Measurements from ENCODE around the gene CCDC85C. TPM values are rescaled to one million over a fixed set of nuclear protein-coding genes. Genes with fewer than 3 reads are reported as not detected.

Gene CCDC85C
- total RNA-seq, 2 experiments from 2014 or later, result 7.1 to 9.1 TPM

GRCh38 chr14:99564256-99564925, 39.6 kb downstream of the CCDC85C start:
- CTCF ChIA-PET, result interaction anchor here (1.0 kb wide), 1 partner anchor 45 kb away, joined by 4 read pairs; no protein-coding TSS in a partner anchor
- Mint-ChIP-seq H3K36me3 (no peaks in the 10 kb centered on the region), H3K27ac (no peak overlapping the region), H3K4me3 (no peak overlapping the region), H3K9me3 (ENCODE audit: low read depth) (no peaks in the 10 kb centered on the region), H3K27me3 (no peaks in the 10 kb centered on the region), H3K4me1 (no peaks in the 10 kb centered on the region)
- no peak for DNase-seq
- ATAC-seq, result no peak

DNA sequence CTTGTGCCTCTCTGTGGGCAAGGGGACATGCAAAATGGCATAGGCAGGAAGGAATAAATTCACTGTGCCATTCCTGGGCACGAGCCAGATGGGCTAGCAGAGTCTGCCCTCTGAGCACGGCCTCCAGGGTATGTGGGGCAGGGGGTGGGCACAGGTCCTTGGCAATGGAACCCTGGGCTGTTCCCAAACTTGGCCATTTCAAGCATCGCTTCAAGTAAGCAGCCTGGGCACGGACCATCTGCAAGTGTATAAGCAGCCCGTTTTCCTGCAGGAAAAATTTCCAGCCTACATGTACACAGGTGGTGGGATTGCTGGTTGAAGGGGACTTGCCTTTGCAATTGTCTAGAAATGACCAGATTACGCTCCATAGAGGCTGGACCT, 40.3 kb downstream of the CCDC85C start:
- no peak for DNase-seq
- Mint-ChIP-seq H3K27ac (no peak overlapping the region), H3K4me3 (no peak overlapping the region), H3K36me3 (no peaks in the 10 kb centered on the region), H3K9me3 (ENCODE audit: low read depth) (no peaks in the 10 kb centered on the region), H3K4me1 (no peaks in the 10 kb centered on the region), H3K27me3 (no peaks in the 10 kb centered on the region)
- CTCF ChIA-PET, result no interaction called here
- ATAC-seq, result no peak

DNA sequence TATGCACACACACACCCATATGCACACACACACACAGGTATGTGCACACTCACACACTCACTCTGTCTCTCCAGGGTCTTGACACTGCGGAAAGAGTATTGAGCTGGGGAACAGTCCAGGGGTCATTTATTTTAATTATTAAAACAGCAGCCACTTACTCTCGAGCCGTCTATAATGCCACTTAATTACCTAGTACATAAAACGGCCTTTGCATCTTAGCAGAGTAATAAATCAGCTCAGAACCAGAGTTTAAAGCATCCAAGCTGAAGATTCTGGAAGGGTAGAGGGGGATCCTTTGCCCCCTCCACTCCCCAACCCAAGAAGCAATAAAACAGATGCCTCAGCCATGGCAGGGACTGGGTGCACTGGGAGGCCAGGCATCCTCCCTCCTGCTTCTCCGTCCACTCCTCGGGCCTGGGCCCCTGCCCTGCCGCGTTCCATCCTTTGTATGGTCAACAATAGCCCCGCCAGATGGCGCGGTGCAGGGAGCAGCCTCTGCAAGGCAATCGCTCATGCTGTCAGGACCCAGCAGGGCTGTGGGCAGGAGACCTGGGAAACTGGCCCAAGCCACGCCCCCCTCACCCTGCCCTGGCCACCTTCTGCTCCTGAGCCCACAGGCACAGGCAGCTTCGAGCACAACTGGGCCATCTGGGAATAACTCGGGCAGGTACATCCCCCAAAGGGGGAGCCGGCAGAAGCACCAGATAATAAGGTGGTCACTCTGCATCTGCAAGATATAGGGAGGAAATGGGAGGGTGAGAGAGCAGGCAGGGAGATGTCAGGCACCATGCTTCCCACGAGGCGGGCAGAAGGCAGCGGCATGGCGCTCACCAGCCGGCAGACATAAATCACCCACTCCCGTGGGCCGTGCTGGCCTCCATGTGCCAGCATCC, 40.9 kb downstream of the CCDC85C start:
- Mint-ChIP-seq H3K4me3 (no peak overlapping the region), H3K36me3 (no peaks in the 10 kb centered on the region), H3K9me3 (ENCODE audit: low read depth) (no peaks in the 10 kb centered on the region), H3K27ac (no peak overlapping the region), H3K27me3 (no peaks in the 10 kb centered on the region), H3K4me1 (no peaks in the 10 kb centered on the region)
- DNase-seq (no peak), ATAC-seq (no peak)
- CTCF ChIA-PET, result interaction anchor here (1.3 kb wide), 1 partner anchor 32 kb away, joined by 3 read pairs; no protein-coding TSS in a partner anchor

DNA sequence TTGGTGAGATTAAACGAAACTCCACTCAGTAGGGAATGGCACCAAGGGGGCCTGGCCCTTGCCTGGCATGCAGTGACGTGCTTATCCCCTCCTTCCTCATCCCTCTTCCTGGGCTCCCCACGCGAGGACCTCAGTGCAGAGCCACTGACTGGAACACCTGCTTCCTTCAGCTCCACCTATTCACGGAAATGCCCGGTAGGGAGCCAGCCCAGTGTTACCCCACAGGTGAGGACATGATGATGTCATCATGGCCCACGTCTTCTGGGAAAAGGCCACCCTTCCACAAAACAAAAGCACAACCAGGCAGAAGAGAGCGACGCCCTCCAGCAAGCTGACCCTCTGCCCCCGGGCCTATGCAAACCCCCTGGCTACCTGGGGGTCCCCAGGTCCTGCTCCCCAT, 42.1 kb downstream of the CCDC85C start:
- no peaks in the 10 kb centered on the region for H3K36me3 Mint-ChIP-seq
- no peak overlapping the region for H3K27ac Mint-ChIP-seq
- H3K9me3 Mint-ChIP-seq (ENCODE audit: low read depth), result no peaks in the 10 kb centered on the region
- H3K27me3 Mint-ChIP-seq, result no peaks in the 10 kb centered on the region
- no peak overlapping the region for H3K4me3 Mint-ChIP-seq
- no peak for ATAC-seq
- DNase-seq, result no peak
- CTCF ChIA-PET, result no interaction called here
- no peaks in the 10 kb centered on the region for H3K4me1 Mint-ChIP-seq

DNA sequence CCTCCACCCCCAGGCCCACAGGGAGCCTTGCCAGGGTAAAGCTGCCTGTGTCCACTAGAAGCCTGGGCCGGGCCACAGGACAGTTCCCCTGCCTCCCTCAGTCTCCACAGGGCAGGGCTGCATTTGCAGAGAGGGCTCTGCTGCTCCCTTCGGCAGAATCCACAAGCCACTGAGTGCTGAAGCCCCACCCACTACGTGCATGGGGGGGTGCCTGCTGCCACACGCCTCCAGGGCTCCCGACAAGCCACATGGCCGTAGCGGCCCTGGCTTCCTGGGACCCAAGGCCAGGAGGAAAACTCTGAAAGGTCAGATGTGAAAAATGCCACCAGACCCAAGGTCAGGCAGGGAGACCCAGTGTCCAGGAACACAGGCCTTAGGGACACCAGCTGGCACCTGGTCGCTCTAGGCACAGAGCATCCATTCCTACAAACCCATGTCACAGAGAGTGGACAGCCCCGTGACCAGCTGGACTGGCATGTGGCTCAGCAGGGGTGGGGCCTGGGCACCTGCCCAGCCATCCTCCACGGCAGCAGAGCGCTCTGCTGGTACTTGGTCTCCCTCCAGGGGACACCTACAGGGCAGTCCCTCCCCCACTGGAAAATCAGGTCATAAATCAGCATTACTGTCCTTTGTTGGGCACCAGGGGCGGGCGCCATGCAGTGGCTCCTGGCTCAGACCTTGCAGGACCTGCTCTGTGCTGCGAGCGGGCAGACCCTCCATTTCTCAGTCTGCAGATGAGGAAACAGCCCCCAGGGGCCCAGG, 42.9 kb downstream of the CCDC85C start:
- Mint-ChIP-seq H3K4me3 (no peak overlapping the region), H3K27me3 (no peaks in the 10 kb centered on the region), H3K36me3 (no peaks in the 10 kb centered on the region), H3K9me3 (ENCODE audit: low read depth) (no peaks in the 10 kb centered on the region), H3K4me1 (no peaks in the 10 kb centered on the region), H3K27ac (no peak overlapping the region)
- CTCF ChIA-PET, result no interaction called here
- ATAC-seq (no peak), DNase-seq (no peak)

DNA sequence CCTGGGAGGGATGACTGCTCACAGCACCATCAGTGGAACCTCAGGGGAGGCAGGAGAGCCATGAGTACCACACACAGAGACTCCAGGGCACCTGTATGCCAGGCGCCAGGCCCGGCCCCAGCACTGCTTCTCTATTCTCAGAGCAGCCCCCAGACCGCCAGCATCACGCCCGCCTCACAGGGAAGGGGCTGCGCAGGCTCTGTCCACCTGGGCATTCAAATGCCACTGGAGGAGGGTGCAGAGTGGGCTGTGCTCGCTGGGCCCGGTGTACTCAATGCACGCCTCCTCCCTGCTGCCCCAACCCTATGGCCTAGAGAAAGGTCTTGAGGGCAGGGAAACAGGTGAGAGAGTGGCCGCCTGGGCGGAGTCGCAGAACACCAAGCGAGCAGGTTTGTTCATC, 43.6 kb downstream of the CCDC85C start:
- Mint-ChIP-seq H3K9me3 (ENCODE audit: low read depth) (no peaks in the 10 kb centered on the region), H3K36me3 (no peaks in the 10 kb centered on the region), H3K4me3 (no peak overlapping the region), H3K27me3 (no peaks in the 10 kb centered on the region), H3K27ac (no peak overlapping the region), H3K4me1 (no peaks in the 10 kb centered on the region)
- DNase-seq, result no peak
- ATAC-seq, result no peak
- CTCF ChIA-PET, result no interaction called here

- no peaks in the 10 kb centered on the region for H3K4me1 Mint-ChIP-seq
- H3K27me3 Mint-ChIP-seq, result no peaks in the 10 kb centered on the region
- CTCF ChIA-PET, result no interaction called here
- no peak overlapping the region for H3K4me3 Mint-ChIP-seq
- DNase-seq (no peak), ATAC-seq (no peak)
- no peaks in the 10 kb centered on the region for H3K36me3 Mint-ChIP-seq
- no peak overlapping the region for H3K27ac Mint-ChIP-seq
- H3K9me3 Mint-ChIP-seq (ENCODE audit: low read depth), result no peaks in the 10 kb centered on the region
Observed at GRCh38 chr14:99559286-99559990, 44.6 kb downstream of the CCDC85C start.

DNA sequence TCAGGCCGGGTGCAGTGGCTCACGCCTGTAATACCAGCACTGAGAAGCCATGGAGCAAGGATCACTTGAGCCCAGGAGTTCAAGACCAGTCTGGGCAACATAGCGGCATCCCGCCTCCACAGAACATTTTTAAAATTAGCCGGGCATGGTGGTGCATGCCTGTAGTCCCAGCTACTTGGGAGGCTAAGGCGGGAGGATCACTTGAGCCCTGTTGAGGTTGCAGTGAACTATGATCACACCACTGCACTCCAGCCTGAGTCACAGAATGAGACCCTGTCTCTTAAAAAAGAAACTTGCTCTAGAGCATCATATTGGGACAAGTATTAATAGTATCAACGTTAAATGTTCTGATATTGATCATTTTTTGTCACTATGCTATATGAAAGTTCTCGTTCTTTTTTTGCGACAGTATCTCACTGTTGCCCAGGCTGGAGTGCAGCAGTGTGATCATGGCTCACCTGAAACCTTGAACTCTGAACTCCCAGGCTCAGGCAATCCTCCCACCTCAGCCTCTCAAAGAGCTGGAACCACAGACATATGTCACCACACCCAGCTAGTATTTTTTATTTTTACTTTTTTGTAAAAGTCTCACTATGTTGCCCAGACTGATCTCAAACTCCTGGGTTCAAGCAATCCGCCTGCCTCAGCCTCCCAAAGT, 47.7 kb downstream of the CCDC85C start:
- Mint-ChIP-seq H3K27ac (no peak overlapping the region), H3K4me1 (no peaks in the 10 kb centered on the region), H3K9me3 (ENCODE audit: low read depth) (no peaks in the 10 kb centered on the region), H3K4me3 (no peak overlapping the region), H3K36me3 (no peaks in the 10 kb centered on the region), H3K27me3 (no peaks in the 10 kb centered on the region)
- ATAC-seq (no peak), DNase-seq (no peak)
- CTCF ChIA-PET, result no interaction called here

GRCh38 chr14:99554757-99555531, 49.1 kb downstream of the CCDC85C start:
- H3K27ac Mint-ChIP-seq, result no peak overlapping the region
- no peak overlapping the region for H3K4me3 Mint-ChIP-seq
- H3K4me1 Mint-ChIP-seq, result no peaks in the 10 kb centered on the region
- ATAC-seq (no peak), DNase-seq (no peak)
- H3K36me3 Mint-ChIP-seq, result no peaks in the 10 kb centered on the region
- CTCF ChIA-PET, result interaction anchor here (1.0 kb wide), 1 partner anchor 36 kb away, joined by 5 read pairs; no protein-coding TSS in a partner anchor
- no peaks in the 10 kb centered on the region for H3K9me3 Mint-ChIP-seq (ENCODE audit: low read depth)
- H3K27me3 Mint-ChIP-seq, result no peaks in the 10 kb centered on the region

GRCh38 chr14:99554184-99554583, 49.8 kb downstream of the CCDC85C start:
- DNase-seq (no peak), ATAC-seq (no peak)
- CTCF ChIA-PET, result no interaction called here
- no peak overlapping the region for H3K4me3 Mint-ChIP-seq
- H3K36me3 Mint-ChIP-seq, result no peaks in the 10 kb centered on the region
- no peaks in the 10 kb centered on the region for H3K27me3 Mint-ChIP-seq
- H3K27ac Mint-ChIP-seq, result no peak overlapping the region
- H3K9me3 Mint-ChIP-seq (ENCODE audit: low read depth), result no peaks in the 10 kb centered on the region
- H3K4me1 Mint-ChIP-seq, result no peaks in the 10 kb centered on the region

GRCh38 chr14:99552572-99553216, 51.3 kb downstream of the CCDC85C start:
- H3K27ac Mint-ChIP-seq, result no peak overlapping the region
- DNase-seq, result no peak
- CTCF ChIA-PET, result no interaction called here
- H3K4me1 Mint-ChIP-seq, result no peaks in the 10 kb centered on the region
- H3K36me3 Mint-ChIP-seq, result no peaks in the 10 kb centered on the region
- no peak overlapping the region for H3K4me3 Mint-ChIP-seq
- H3K9me3 Mint-ChIP-seq (ENCODE audit: low read depth), result no peaks in the 10 kb centered on the region
- no peaks in the 10 kb centered on the region for H3K27me3 Mint-ChIP-seq
- no peak for ATAC-seq

GRCh38 chr14:99552021-99552553, 51.9 kb downstream of the CCDC85C start:
- H3K36me3 Mint-ChIP-seq, result no peaks in the 10 kb centered on the region
- H3K27ac Mint-ChIP-seq, result no peak overlapping the region
- H3K4me3 Mint-ChIP-seq, result no peak overlapping the region
- CTCF ChIA-PET, result no interaction called here
- H3K9me3 Mint-ChIP-seq (ENCODE audit: low read depth), result no peaks in the 10 kb centered on the region
- no peak for ATAC-seq
- no peaks in the 10 kb centered on the region for H3K4me1 Mint-ChIP-seq
- DNase-seq, result no peak
- H3K27me3 Mint-ChIP-seq, result no peaks in the 10 kb centered on the region

Measured in activated CD8-positive, alpha-beta memory T cell treated with anti-CD3 and anti-CD28 coated beads, Interleukin-2, amount 10 ng/mL, durations not matched to agents 7 days and 5 days (primary cell).